COLO668 (cell line): Measurements from ENCODE around the gene PKIB.
A peak's percentile ranks its signal among the peaks of the same experiment; 100 is the strongest.
"Not testable (repeated sequence)": the region's sequence is repeated elsewhere in the genome, so short reads cannot be mapped to it uniquely, and the experiment has no call there.

Experiments used
- DNase-seq: peaks from one replicate; lab custom pipeline; 2025; ENCODE audit not compliant: unreplicated experiment; lab: John Stamatoyannopoulos, UW

PKIB gene

DNA sequence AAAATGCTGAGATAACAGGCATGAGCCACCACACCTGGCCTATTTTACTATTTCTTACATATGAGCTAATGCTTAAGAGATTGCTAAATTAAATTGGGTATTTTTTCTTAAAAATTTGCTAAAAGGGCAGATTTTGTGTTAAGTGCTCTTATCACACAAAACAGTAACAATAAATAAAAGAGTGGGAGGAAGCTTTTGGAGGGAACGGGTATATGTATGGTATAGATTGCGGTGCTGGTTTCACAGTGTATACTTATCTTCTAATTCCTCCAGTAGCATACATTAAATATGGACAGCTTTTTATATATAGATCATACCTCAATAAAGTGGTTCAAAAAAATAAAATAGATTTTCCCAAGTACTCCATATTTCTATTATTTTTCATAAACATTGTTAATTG is 129.9 kb downstream of the PKIB start:
- no peak for DNase-seq

GRCh38 chr6:122740936-122741335 is 130.7 kb downstream of the PKIB start:
- no peak for DNase-seq

DNA sequence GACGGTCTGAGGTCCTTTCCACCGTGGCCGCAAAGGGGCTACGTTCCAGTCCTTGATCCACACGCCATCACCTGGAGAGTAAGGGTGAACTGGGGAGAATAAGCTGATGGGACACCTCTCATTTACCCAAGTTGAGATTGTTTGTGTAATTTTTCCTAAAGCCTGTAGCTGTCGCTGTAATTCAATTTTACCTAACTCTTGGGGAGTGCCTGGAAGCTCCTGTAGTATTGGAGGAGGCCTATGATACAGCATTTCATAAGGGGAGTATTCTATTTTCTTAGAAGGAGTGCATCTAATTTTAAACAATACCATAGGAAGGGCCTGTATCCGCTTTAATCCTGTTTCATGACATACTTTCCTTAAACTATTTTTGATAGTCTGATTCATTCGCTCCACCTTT is 134.0 kb downstream of the PKIB start:
- DNase-seq = not testable (repeated sequence)

DNA sequence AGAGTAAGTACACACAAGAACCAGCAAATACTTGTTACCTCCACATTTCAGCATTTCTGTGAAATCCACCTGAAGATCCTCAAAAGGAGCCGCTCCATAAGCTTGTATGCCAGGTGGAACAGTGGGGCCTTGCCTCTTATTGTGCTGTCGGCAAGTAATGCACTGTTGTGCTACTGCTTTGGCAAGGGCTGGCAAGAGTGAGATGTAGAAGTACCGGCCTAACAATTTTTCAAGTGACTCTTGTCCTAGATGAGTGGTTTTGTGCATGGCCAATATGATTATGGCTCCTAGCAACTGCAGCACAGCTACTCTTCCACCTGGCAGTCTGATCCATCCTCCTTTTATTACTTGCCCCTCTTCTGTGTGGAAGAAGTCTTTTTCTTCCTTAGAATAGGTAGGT is 134.7 kb downstream of the PKIB start:
- not testable (repeated sequence) for DNase-seq

GRCh38 chr6:122746688-122747087 is 136.5 kb downstream of the PKIB start:
- DNase-seq = no peak

- DNase-seq = no peak
Measured at GRCh38 chr6:122747573-122747972, 137.4 kb downstream of the PKIB start.

- DNase-seq = not testable (repeated sequence)
Measured at GRCh38 chr6:122748945-122749344, 138.7 kb downstream of the PKIB start.

DNA sequence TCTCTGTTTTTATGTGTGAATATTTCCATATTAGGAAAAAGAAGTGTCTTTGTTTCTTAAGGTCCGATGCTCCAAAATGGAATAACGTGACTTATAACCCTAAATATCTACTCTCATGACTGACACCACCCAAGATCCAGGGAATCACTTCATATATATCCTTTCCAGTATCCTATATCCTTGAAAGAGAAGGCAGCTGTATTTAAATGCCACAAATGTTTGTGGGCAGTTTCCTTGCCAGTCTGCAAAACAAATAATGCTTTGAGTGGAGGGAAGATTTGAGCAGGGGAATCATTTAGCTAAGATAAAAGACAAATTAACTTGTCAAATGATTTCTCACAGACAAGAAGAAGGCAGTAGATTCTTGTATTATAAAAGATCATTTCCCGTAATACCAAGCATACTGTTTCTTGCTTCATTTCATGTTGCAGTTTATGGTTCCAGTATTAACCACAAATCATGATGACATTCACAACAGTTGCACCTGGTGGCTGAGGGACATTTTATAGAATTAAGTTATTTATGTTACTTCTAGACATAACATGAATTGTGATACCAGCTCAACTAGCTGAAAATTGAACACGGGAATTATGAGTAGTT is 139.3 kb downstream of the PKIB start:
- peak; percentile 13 for DNase-seq

- DNase-seq = no peak
Measured at GRCh38 chr6:122751326-122751725, 141.1 kb downstream of the PKIB start.

- no peak for DNase-seq
Measured at GRCh38 chr6:122752459-122752858, 142.3 kb downstream of the PKIB start.

DNA sequence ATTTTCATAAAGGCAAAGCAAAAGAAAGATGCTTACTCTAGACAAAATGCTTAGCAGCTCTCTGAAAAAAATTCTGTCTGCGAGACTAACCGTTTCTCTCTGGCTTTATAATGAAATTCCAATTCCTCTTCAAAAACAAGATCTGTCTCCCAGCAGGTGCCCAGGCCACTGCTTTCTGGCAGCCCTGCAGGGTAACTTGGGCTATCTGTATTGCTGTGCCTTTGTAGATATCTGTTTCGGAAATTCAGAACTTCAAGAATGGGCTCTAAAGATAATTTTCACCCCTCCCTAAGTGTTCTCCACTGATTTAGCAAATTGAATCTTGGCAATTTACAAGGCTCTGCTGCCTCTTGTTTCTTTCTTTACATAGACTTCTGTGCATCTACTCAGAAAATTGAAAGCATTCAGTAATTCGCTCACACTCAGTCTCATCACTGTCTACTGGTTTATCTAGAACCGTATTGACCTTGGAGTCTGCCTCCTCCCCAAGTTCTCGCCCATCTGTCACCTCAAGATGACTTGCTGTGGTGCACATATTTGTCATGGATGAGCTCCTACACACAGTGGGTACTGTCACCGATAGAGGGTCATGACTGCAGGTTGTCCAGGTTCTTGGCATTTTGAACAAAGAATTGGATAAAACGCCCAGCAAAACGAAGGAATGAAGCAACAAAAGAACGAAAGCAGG is 142.9 kb downstream of the PKIB start:
- no peak for DNase-seq

DNA sequence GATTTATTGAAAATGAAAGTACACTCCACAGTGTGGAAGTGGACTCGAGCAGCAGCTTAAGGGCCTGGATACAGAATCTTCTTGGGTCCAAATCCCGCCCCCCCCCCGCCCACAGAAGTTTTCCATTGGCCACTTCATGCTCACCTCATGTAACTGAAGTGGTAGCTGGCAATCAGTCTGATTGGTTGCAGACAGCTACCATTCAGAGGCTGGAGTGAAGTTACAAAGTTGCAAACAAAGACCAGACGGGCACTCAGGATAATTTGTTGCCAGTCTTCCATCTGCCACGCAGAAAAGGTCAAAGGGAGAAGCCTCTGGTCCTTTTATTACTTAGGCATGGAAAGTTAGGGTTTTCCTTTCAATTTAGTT is 143.5 kb downstream of the PKIB start:
- no peak for DNase-seq

GRCh38 chr6:122754191-122754731 is 144.1 kb downstream of the PKIB start:
- DNase-seq = no peak

DNA sequence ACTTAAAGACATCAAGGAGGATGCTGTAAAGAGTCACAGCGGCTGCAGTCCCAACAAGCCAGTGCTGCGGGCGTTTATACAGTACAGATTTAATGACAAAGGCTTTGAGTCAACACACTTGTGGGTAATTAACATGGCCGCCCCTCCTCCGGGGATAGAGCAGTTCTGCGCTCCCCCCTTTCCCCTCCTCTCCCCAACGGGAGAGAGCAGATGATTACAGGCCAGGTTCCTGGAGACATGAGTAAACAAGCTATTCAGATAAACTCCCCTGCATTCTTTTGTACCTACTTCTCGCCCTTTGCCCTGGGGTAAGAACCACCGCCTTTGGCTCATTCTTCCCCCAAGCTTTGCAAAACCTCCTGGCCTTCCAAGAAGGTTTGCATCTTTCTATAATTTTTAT is 145.7 kb downstream of the PKIB start:
- DNase-seq = no peak

GRCh38 chr6:122758927-122759334 is 148.7 kb downstream of the PKIB start:
- no peak for DNase-seq

- no peak for DNase-seq
Measured at GRCh38 chr6:122760330-122760729, 150.1 kb downstream of the PKIB start.

- no peak for DNase-seq
Measured at GRCh38 chr6:122766256-122766655, 156.1 kb downstream of the PKIB start.

DNA sequence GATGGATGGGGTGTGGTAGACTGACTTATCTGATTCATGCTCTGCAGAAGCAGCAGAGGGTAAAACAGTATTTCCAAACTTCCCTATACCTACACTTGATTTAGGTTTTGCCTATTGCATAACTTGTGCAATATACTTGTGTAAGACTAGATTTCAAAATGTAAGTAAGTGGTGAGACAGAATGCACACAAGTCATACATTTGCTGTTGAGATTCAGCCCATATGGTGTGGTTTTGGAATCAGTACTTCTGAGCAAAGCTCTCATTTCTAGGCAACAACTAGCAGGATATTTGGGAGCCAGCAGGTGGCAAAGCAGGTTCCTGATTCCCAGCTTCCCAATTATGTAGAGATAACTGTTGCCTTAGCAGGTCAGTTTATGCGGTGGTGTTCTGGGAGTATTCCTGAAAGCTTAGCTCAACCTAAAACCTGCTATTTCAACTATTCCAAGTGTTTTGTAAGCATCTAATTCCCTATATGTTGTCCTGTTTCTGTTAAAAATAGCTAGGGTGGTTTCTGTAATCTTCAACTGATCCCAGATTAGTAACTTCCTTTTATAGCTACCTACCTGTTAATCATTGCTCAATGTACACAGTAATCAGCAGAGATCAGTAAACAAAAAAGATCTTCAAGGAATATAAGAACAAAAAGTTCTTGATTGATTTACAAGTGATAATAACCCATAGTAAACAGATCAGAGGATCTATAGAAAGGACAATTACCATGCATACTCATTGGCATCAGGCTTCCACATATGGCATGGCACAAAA is 160.8 kb downstream of the PKIB start:
- DNase-seq = peak; percentile 43

DNA sequence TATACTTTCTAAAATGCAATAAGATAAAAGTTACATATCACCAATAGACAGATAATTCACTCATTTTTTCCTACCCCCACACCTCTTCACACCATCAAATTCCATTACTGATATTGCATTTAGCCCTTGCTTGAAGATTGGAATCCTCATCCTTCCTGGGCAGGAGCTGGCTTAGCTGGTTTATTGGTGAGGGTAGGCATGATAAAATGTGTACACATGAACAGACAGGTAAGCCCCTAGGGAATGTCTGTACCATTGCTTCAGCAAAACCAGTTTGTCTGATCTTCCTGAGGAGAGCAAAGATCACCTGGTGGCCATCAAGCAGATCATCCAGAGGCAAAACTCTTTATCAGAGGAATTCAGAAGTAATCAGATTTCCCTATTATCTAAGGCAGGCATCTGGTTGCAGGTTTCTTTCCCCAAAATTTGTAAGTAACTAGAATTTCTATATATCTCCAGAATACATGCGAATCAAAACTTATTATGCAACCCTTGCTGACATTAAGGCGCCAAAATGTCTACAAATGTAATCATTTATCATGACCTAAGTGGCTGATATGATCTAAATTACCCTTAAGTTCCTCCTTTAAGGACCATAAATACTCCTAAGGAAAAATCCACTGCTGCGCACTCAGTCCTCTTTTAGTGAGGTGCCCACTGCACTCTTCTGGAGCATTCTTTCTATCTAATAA is 162.7 kb downstream of the PKIB start:
- DNase-seq = no peak
